H9 (cell line): ENCODE results near the gene RARB. TPM values are rescaled to one million over a fixed set of nuclear protein-coding genes. Genes with fewer than 3 reads are reported as not detected.

Experiments
- DNase-seq: peaks from one replicate; pipeline ENCODE4 v3.0.0-alpha.2; 2017
- H2AFZ ChIP-seq: one replicate; pipeline ENCODE4 v1.6.1; 2013; ENCODE audit warnings: mild to moderate bottlenecking, low read length, control low read depth, moderate library complexity
- H2AK5ac ChIP-seq: 2 replicates; pipeline ENCODE4 v1.6.1; 2013; ENCODE audit warnings: low read length, control low read depth, mixed read lengths; ENCODE audit not compliant: insufficient read length
- H2BK120ac ChIP-seq: one replicate; pipeline ENCODE4 v1.6.1; 2013; ENCODE audit warnings: low read depth, mild to moderate bottlenecking, low read length, control low read depth, inconsistent platforms; ENCODE audit not compliant: poor library complexity, severe bottlenecking
- H2BK12ac ChIP-seq: 2 replicates; pipeline ENCODE4 v1.6.1; 2013; ENCODE audit warnings: low read length, control low read depth, mixed read lengths, low read depth; ENCODE audit not compliant: insufficient read length
- H2BK15ac ChIP-seq: 2 replicates; pipeline ENCODE4 v1.6.1; 2013; ENCODE audit warnings: low read depth, low read length, control low read depth
- H2BK20ac ChIP-seq: one replicate; pipeline ENCODE4 v1.6.1; 2013; ENCODE audit warnings: low read depth, mild to moderate bottlenecking, low read length, control low read depth, inconsistent platforms; ENCODE audit not compliant: poor library complexity, severe bottlenecking
- H2BK5ac ChIP-seq: 2 replicates; pipeline ENCODE4 v1.6.1; 2013; ENCODE audit warnings: low read length, control low read depth, mixed read lengths; ENCODE audit not compliant: insufficient read length
- H3K14ac ChIP-seq: 2 replicates; pipeline ENCODE4 v1.6.1; 2013; ENCODE audit warnings: low read length, control low read depth; ENCODE audit not compliant: insufficient read depth
- H3K18ac ChIP-seq: 2 replicates; pipeline ENCODE4 v1.6.1; 2013; ENCODE audit warnings: low read depth, mild to moderate bottlenecking, mixed read lengths, low read length, control low read depth; ENCODE audit not compliant: insufficient read length
- H3K23ac ChIP-seq: 2 replicates; pipeline ENCODE4 v1.6.1; 2013; ENCODE audit warnings: low read length, control low read depth, mixed read lengths, low read depth; ENCODE audit not compliant: insufficient read length
- H3K23me2 ChIP-seq: 2 replicates; pipeline ENCODE4 v1.6.1; 2013; ENCODE audit warnings: low read depth, mild to moderate bottlenecking, mixed read lengths, low read length, control low read depth; ENCODE audit not compliant: insufficient read length, poor library complexity, severe bottlenecking
- H3K27ac ChIP-seq: 2 replicates; pipeline ENCODE4 v1.5.1; 2013; ENCODE audit warnings: low read length, control low read depth, mixed read lengths, low read depth; ENCODE audit not compliant: insufficient read length
- H3K27me3 ChIP-seq: 2 replicates; pipeline ENCODE4 v1.6.1; 2013; ENCODE audit warnings: low read length, control low read depth, inconsistent platforms; ENCODE audit not compliant: insufficient read depth
- H3K4ac ChIP-seq: 2 replicates; pipeline ENCODE4 v1.6.1; 2013; ENCODE audit warnings: low read depth, mild to moderate bottlenecking, control low read depth, inconsistent platforms, low read length, moderate library complexity
- H3K4me1 ChIP-seq: 2 replicates; pipeline ENCODE4 v1.6.1; 2013; ENCODE audit warnings: low read length, control low read depth, inconsistent platforms; ENCODE audit not compliant: insufficient read depth
- H3K4me2 ChIP-seq: 2 replicates; pipeline ENCODE4 v1.6.1; 2013; ENCODE audit warnings: low read length, control low read depth, mixed read lengths; ENCODE audit not compliant: insufficient read length, insufficient read depth
- H3K56ac ChIP-seq: 2 replicates; pipeline ENCODE4 v1.6.1; 2013; ENCODE audit warnings: low read depth, mild to moderate bottlenecking, mixed read lengths, low read length, control low read depth; ENCODE audit not compliant: insufficient read length
- H3K79me1 ChIP-seq: 2 replicates; pipeline ENCODE4 v1.6.1; 2013; ENCODE audit warnings: low read depth, mild to moderate bottlenecking, moderate library complexity, low read length, control low read depth, inconsistent platforms; ENCODE audit not compliant: insufficient read depth, poor library complexity, severe bottlenecking
- H3K79me2 ChIP-seq: 2 replicates; pipeline ENCODE4 v1.6.1; 2013; ENCODE audit warnings: low read length, control low read depth, inconsistent platforms; ENCODE audit not compliant: insufficient read depth
- H3K9ac ChIP-seq: 2 replicates; pipeline ENCODE4 v1.6.1; 2013; ENCODE audit warnings: low read length, control low read depth, mixed read lengths; ENCODE audit not compliant: insufficient read length; ENCODE audit errors: extremely low read depth
- H3K9me3 ChIP-seq: one replicate; pipeline ENCODE4 v1.6.1; 2013; ENCODE audit warnings: low read depth, low read length, inconsistent platforms; ENCODE audit not compliant: control insufficient read depth
- H3T11ph ChIP-seq: one replicate; pipeline ENCODE4 v1.6.1; 2013; ENCODE audit warnings: mild to moderate bottlenecking, low read length, control low read depth, inconsistent platforms
- H4K20me1 ChIP-seq: one replicate; pipeline ENCODE4 v1.6.1; 2013; ENCODE audit not compliant: control insufficient read depth, insufficient read length, insufficient read depth
- H4K5ac ChIP-seq: 2 replicates; pipeline ENCODE4 v1.6.1; 2013; ENCODE audit warnings: low read depth, mild to moderate bottlenecking, mixed read lengths, low read length, control low read depth; ENCODE audit not compliant: insufficient read length
- H4K8ac ChIP-seq: replicated peaks from 2 replicates; pipeline ENCODE4 v1.6.1; 2013; ENCODE audit warnings: low read length, control low read depth, mixed read lengths, low read depth; ENCODE audit not compliant: insufficient read length
- H4K91ac ChIP-seq: 2 replicates; pipeline ENCODE4 v1.6.1; 2013; ENCODE audit warnings: low read depth, mild to moderate bottlenecking, moderate library complexity, mixed read lengths, low read length, control low read depth; ENCODE audit not compliant: insufficient read length
- H3K27ac Mint-ChIP-seq, 3 experiments: 2 replicates in 2 of 3; 3 replicates in 1 of 3; pipeline ENCODE4 v1.8.0; 2020 to 2021; ENCODE audit warnings: mixed read lengths in 3 of 3, mild to moderate bottlenecking in 1 of 3, moderate library complexity in 1 of 3
- H3K27me3 Mint-ChIP-seq: 2 replicates; pipeline ENCODE4 v1.8.0; 2021; ENCODE audit warnings: low read depth, mild to moderate bottlenecking, moderate library complexity, mixed read lengths
- H3K36me3 Mint-ChIP-seq, 3 experiments: 2 replicates in 2 of 3; 3 replicates in 1 of 3; pipeline ENCODE4 v1.8.0; 2020 to 2021; ENCODE audit warnings: low read depth in 3 of 3, mixed read lengths in 3 of 3; ENCODE audit not compliant: insufficient read depth in 1 of 3
- H3K4me1 Mint-ChIP-seq, 2 experiments: 2 replicates each; pipeline ENCODE4 v1.8.0; 2020; ENCODE audit warnings: mixed read lengths in 2 of 2
- H3K4me3 Mint-ChIP-seq, 2 experiments: 2 replicates in 1 of 2; 3 replicates in 1 of 2; pipeline ENCODE4 v1.8.0; 2020 to 2021; ENCODE audit warnings: mild to moderate bottlenecking in 2 of 2, mixed read lengths in 2 of 2, moderate library complexity in 1 of 2
- H3K9me3 Mint-ChIP-seq, 2 experiments: 2 replicates in 1 of 2; 3 replicates in 1 of 2; pipeline ENCODE4 v1.8.0; 2020; ENCODE audit warnings: mild to moderate bottlenecking in 2 of 2, mixed read lengths in 2 of 2, moderate library complexity in 1 of 2
- WGBS: extraction: QIAGEN DNeasy Blood & Tissue Kit; methylation state at CpG from one replicate; pipeline ENCODE4 v1.1.7; 2013; ENCODE audit warnings: missing lambda C conversion rate, low lambda C conversion rate, mixed read lengths; ENCODE audit not compliant: insufficient read length; ENCODE audit errors: extremely low coverage; 5-methylcytosine and 5-hydroxymethylcytosine counted together
- total RNA-seq: library from RNA; stranded (reverse); gene quantifications from 2 replicates; pipeline ENCODE4 v1.2.1, GENCODE V29; 2021
- TF ChIP-seq, protein P1 (sequence below): fragments of 200-600 bp; sonication (generic); conservative IDR thresholded peaks from 3 replicates; pipeline ENCODE4 v1.8.0; 2021; ENCODE audit warnings: antibody characterized with exemption, mild to moderate bottlenecking

Gene RARB
- total RNA-seq, 1 experiment from 2014 or later, result 0.22 TPM

- Histone ChIP-seq H3K18ac (no peak overlapping the region), H4K91ac (no peak overlapping the region), H2BK5ac (no peak overlapping the region), H3K23me2 (no peaks in the 10 kb centered on the region), H2AFZ (no peak overlapping the region), H4K8ac (no peak overlapping the region), H3K23ac (no peak overlapping the region), H3K27ac (no peak overlapping the region), H2BK120ac (no peak overlapping the region), H3K79me1 (no peaks in the 10 kb centered on the region), H4K20me1 (no peaks in the 10 kb centered on the region), H3K4me1 (no peaks in the 10 kb centered on the region; the same call in 1 of the 2 replicates), H2BK12ac (no peak overlapping the region), H3K4ac (no peak overlapping the region), H3K79me2 (no peaks in the 10 kb centered on the region), H3K56ac (no peak overlapping the region), H3K9ac (no peak overlapping the region), H3K9me3 (no peaks in the 10 kb centered on the region), H4K5ac (no peak overlapping the region), H3K4me2 (no peak overlapping the region), H2AK5ac (no peak overlapping the region), H3T11ph (no peak overlapping the region), H3K27me3 (no peaks in the 10 kb centered on the region), H2BK20ac (no peak overlapping the region), H3K14ac (no peak overlapping the region), H2BK15ac (no peak overlapping the region)
- H3K36me3 Mint-ChIP-seq, result no peaks in the 10 kb centered on the region; a peak in 1 of 7 replicates
- no peak overlapping the region for H3K27ac Mint-ChIP-seq
- DNase-seq, result no peak
- peaks cover 2% of the 10 kb centered on the region for H3K27me3 Mint-ChIP-seq
- peaks cover 9 to 23% of the 10 kb centered on the region in 2 experiments for H3K4me1 Mint-ChIP-seq
- TF ChIP-seq, protein P1, sequence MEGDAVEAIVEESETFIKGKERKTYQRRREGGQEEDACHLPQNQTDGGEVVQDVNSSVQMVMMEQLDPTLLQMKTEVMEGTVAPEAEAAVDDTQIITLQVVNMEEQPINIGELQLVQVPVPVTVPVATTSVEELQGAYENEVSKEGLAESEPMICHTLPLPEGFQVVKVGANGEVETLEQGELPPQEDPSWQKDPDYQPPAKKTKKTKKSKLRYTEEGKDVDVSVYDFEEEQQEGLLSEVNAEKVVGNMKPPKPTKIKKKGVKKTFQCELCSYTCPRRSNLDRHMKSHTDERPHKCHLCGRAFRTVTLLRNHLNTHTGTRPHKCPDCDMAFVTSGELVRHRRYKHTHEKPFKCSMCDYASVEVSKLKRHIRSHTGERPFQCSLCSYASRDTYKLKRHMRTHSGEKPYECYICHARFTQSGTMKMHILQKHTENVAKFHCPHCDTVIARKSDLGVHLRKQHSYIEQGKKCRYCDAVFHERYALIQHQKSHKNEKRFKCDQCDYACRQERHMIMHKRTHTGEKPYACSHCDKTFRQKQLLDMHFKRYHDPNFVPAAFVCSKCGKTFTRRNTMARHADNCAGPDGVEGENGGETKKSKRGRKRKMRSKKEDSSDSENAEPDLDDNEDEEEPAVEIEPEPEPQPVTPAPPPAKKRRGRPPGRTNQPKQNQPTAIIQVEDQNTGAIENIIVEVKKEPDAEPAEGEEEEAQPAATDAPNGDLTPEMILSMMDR, result no peak
- WGBS, result no CpG with 5 or more reads among the region's 3 CpGs
- no peak overlapping the region for H3K4me3 Mint-ChIP-seq
- no peaks in the 10 kb centered on the region; a peak in 1 of 5 replicates for H3K9me3 Mint-ChIP-seq
Measured at GRCh38 chr3:25572336-25572735, 144.3 kb downstream of the RARB start.
